ENCODE results near the gene NPAS1.
A peak's percentile ranks its signal among the peaks of the same experiment; 100 is the strongest.

Gene NPAS1

GRCh38 chr19:47019431-47020041 lies at the start of gene NPAS1:
Gene NPAS1 (plus strand): TSS chr19:47019837. CDS start chr19:47021048, 1,211 bp downstream.
- in situ Hi-C loops (cut with MboI; ENCODE audit: low sequenced_read_pairs, unreplicated experiment) = no loop called here
- TF ChIP-seq CTCF (IDR thresholded peaks at IDR 0.05; ENCODE audit: borderline replicate concordance, control extremely low read depth, extremely low read depth, insufficient read depth, missing control alignments) = no peak
- peak; percentile 64 for DNase-seq (ENCODE audit: low spot score)

GRCh38 chr19:46970815-46971214 lies 48.8 kb upstream of the NPAS1 start:
- no peak for DNase-seq (ENCODE audit: low spot score)
- in situ Hi-C loops (cut with MboI; ENCODE audit: low sequenced_read_pairs, unreplicated experiment) = no loop called here
- no peak for TF ChIP-seq CTCF (IDR thresholded peaks at IDR 0.05; ENCODE audit: borderline replicate concordance, control extremely low read depth, extremely low read depth, insufficient read depth, missing control alignments)

GRCh38 chr19:46972311-46972710 lies 47.3 kb upstream of the NPAS1 start:
- TF ChIP-seq CTCF (IDR thresholded peaks at IDR 0.05; ENCODE audit: borderline replicate concordance, control extremely low read depth, extremely low read depth, insufficient read depth, missing control alignments) = no peak
- no peak for DNase-seq (ENCODE audit: low spot score)
- in situ Hi-C loops (cut with MboI; ENCODE audit: low sequenced_read_pairs, unreplicated experiment) = no loop called here

- DNase-seq (ENCODE audit: low spot score) = no peak
Observed at GRCh38 chr19:46974181-46974580, 45.5 kb upstream of the NPAS1 start.

GRCh38 chr19:46975011-46975924 lies 44.4 kb upstream of the NPAS1 start:
- no peak for TF ChIP-seq CTCF (IDR thresholded peaks at IDR 0.05; ENCODE audit: borderline replicate concordance, control extremely low read depth, extremely low read depth, insufficient read depth, missing control alignments)
- in situ Hi-C loops (cut with MboI; ENCODE audit: low sequenced_read_pairs, unreplicated experiment) = loop anchor here (25.0 kb wide), 1 partner anchor 213 kb away; no protein-coding TSS in a partner anchor
- DNase-seq (ENCODE audit: low spot score) = no peak

More at GRCh38 chr19:46974181-46974580, 45.5 kb upstream of the NPAS1 start:
- no peak for TF ChIP-seq CTCF (IDR thresholded peaks at IDR 0.05; ENCODE audit: borderline replicate concordance, control extremely low read depth, extremely low read depth, insufficient read depth, missing control alignments)
- in situ Hi-C loops (cut with MboI; ENCODE audit: low sequenced_read_pairs, unreplicated experiment) = no loop called here

- no peak for DNase-seq (ENCODE audit: low spot score)
- in situ Hi-C loops (cut with MboI; ENCODE audit: low sequenced_read_pairs, unreplicated experiment) = loop anchor here (25.0 kb wide), 1 partner anchor 214 kb away; no protein-coding TSS in a partner anchor
- TF ChIP-seq CTCF (IDR thresholded peaks at IDR 0.05; ENCODE audit: borderline replicate concordance, control extremely low read depth, extremely low read depth, insufficient read depth, missing control alignments) = no peak
Observed at GRCh38 chr19:46975925-46976782, 43.5 kb upstream of the NPAS1 start.

Measured in GM13976 (cell line).